ENCODE results near the gene ZBTB20.

GRCh38 chr3:114510201-114510600 lies 636.9 kb downstream of the ZBTB20 start:
- TF ChIP-seq CTCF (IDR thresholded peaks at IDR 0.05) (no peak), POLR2A (IDR thresholded peaks at IDR 0.05) (no peak)
